ENCODE results near the gene GSK3A.

The GSK3A gene

DNA sequence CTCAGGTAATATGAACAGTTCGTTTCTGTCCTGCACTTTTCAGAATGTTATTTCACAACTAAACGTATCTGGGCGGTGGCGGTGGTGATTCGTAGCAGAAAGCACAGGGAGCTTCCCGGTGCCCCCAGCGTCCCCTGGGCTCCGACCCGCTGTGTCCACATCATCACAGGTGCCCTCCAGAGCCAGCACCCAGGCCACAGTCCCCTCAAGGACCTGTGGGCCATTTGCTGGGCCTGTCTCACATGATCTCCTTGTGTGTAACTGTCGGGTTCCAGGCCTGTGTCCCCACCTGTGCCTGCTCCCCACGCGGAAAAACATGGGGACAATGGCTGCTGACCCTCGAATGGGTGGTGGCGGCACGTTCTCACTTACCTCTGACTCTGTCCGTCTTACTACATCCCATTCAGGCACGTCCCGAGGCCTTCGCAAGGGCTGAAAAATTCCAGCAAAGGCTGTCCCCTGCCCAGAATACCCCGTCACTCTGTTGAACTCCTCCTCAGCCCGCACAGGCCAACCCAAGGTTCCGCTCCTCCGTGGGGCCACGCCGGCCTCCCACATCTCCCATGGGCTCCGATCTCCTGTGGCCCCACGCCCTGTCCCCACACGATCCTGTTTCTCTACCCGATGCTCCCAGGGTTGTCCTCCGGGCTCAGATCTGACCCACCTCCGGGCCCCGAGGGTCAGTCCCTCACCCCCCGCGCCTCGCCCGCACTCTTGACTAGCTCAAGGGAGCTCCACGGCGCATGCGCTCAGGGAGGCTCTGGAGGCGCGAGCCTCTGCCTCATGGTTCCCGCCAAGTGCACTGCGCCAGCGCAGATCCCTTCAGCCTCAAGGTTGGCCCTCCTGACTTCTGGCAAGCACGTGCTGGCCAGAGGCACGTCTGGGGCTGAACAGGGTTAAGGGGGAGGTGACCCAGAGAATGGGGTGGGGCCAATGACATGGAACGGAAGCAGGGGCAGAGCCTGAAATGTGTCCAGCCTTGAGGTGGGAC, 46.1 kb downstream of the GSK3A start:
- no peak for DNase-seq

DNA sequence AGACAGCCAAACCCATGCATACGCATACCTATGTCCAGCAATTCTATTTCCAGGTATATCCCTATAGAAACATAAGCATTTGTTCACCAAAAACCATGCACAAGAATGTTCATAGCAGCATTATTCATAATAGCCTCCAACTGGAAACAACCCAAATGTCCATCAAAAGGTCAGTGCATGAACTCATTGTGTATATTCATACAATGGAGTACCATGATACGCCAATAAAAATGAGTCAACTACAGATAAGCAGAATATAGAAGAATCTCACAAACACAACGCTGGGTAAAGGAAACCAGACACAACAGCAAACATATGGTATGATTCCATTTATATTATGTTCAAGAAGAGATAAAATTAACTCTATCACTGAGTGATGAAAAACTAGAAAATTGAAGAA, 48.7 kb downstream of the GSK3A start:
- DNase-seq: no peak

DNA sequence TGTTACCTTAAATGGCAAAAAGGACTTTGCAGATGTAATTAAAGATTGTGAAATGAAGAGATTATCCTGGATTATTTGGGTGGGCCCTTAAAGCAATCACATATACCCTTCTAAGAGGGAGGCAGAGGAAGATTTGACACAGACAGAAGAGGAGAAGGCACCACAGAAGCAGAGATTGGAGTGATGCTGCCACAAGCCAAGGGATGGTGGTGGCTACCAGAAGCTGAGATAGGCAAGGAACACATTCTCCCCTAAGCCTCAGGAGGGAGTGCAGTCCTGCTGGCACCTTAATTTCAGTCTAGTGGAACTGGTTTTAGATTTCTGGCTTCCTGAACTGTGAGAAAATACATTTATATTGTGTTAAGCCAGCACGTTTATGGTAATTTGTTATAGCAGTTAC, 49.1 kb downstream of the GSK3A start:
- DNase-seq: no peak

DNA sequence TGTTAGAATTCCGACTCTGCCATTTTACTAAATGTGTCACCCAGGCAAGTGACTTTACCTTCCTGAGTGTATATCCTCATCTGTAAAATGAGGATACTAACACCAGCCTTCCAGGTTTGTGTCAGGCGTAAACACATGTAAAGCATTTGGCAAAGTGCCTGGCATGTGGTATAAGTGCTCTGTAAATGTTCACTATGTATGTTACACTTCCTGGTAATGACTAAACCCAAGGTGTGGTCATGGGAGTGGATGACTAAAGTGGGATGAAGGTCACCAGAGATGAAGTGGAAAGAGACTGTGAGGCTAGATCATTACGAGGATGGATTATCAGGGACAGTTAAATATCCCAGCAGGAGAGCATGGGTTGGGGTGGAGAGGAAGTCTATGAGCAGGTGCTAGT, 50.5 kb downstream of the GSK3A start:
- no peak for DNase-seq

DNA sequence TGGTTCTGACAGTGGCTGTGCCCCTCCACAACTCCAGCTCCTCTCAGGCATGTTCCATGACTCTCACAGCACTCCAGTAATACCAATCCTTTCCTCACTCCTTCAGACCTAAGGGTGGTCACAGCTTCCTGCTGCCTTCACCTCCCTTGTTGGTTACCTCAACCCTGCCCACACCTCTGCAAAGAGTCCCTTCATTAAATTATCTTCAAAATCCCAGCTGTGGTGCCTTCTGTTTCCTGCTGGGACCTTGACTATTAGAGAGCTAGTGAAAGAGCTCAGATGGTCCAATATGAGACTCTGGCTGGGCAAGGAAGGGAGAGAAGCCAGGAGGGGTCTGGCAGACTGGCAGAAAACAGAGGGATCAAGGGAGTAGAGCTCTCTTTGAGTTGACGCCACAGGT, 51.1 kb downstream of the GSK3A start:
- DNase-seq: no peak

DNA sequence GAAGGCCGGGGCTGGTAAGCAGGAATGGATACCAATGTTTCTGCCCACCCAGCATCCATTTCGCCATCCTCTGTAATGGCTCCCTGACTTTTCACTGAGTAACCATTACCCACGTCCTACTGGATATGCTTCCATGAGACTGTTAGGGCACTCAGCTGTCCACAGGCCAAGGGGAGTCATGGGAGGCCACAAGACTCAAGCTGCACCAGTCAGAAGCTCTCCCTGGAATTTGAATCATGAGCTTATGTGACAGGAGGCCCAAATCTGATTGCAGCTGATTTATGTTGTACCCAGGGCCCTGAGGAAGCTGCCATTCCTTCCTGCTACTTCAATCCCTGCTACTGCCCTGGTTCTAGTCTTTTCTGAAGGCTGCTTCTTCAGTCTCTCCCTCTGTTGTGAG, 53.3 kb downstream of the GSK3A start:
- DNase-seq: no peak

DNA sequence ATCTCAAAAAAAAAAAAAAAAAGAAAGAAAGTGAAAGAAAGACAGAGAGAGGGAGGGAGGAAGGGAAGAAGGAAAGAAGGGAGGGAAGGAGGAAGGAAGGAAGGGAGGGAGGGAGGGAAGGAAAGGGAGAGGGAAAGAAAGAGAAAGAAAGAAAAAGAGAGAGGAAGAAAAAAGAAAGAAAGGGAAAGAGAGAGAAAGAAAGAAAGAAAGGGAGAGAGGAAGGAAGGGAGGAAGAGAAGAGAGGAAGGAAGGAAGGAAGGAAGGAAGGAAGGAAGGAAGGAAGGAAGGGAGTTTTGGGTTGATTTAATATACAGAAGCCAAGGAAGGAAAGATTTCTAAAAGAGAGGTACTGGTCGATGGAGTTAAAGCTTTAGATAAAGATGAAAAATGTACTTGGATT, 53.7 kb downstream of the GSK3A start:
- DNase-seq: no peak

DNA sequence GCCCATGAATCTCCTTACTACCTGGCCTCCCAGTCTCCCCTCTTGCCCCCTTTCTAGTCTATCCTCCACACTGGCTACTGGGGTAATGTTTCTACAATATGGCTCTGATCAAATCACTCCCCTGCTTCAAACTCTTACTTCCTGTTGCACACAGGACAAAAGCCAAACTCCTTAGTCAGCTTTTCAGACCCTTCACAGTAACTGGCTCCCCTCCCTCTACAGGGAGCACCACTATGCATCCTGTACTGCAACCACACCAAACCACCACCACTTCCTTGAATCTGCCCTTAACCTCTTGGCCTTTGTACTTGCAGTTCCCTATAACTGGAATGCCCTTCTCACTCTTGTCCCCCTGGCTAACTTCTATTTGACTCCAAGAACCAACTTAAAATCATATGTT, 57.1 kb downstream of the GSK3A start:
- DNase-seq: no peak

DNA sequence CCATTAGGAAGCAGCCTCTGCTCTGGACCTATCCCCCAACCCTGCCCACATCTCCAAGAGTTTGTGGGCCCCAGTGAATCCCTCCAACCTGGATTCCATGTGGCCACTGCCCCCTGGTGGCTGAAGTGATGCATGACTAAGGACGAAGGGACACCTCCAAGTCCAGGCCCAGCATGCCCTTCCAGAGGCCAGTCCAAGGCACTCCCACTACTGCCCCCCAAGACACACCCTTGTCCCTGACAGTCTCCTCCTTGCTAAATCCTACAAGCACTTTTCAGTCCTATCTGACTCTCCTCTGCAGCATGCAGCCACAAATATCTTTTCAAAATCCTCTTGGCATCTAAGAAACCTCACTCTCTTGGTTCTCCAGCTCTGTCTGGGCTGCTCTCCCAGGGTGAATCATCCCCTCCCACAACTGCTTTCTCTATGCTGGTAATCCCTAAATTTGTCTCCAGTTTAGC, 58.0 kb downstream of the GSK3A start:
- DNase-seq: peak; percentile 54

Measured in T1000 (cell line).